Neural progenitor cell (in vitro differentiated cells): ENCODE data around the gene HDAC5.

Source experiments
- CTCF ChIP-seq: fragments of 200-600 bp; sonication (generic); IDR thresholded peaks from 2 replicates; pipeline ENCODE4 v1.5.1; 2017; ENCODE audit warnings: antibody characterized with exemption, mild to moderate bottlenecking
- EZH2 ChIP-seq: fragments of 200-600 bp; sonication (generic); IDR thresholded peaks from 2 replicates; pipeline ENCODE4 v1.6.1; 2017; ENCODE audit warnings: antibody characterized with exemption, mild to moderate bottlenecking, moderate library complexity
- EZH2phosphoT487 ChIP-seq: fragments of 200-600 bp; sonication (generic); IDR thresholded peaks from 2 replicates; pipeline ENCODE4 v1.6.1; 2017; ENCODE audit warnings: antibody characterized with exemption

GRCh38 chr17:44045486-44045885 is 78.0 kb downstream of the HDAC5 start:
- TF ChIP-seq CTCF: no peak
- TF ChIP-seq EZH2phosphoT487: no peak
- TF ChIP-seq EZH2: no peak
